HFF-Myc (cell line): Measurements from ENCODE around the gene LRMDA.

ENCODE experiments used
- DNase-seq: peaks from one replicate; pipeline ENCODE4 v3.0.0-alpha.2; 2011; ENCODE audit warnings: low read depth; ENCODE audit errors: extremely low read depth
- H3K4me3 ChIP-seq: replicated peaks from 2 replicates; pipeline ENCODE4 v1.5.1; 2011; ENCODE audit warnings: low read depth, mild to moderate bottlenecking, control low read depth, low read length
- TF ChIP-seq, protein P1 (sequence below): IDR thresholded peaks from 2 replicates; pipeline ENCODE4 v1.5.1; 2012; ENCODE audit warnings: mild to moderate bottlenecking, low read depth, low read length, control low read depth; ENCODE audit errors: missing control alignments

The LRMDA gene

DNA sequence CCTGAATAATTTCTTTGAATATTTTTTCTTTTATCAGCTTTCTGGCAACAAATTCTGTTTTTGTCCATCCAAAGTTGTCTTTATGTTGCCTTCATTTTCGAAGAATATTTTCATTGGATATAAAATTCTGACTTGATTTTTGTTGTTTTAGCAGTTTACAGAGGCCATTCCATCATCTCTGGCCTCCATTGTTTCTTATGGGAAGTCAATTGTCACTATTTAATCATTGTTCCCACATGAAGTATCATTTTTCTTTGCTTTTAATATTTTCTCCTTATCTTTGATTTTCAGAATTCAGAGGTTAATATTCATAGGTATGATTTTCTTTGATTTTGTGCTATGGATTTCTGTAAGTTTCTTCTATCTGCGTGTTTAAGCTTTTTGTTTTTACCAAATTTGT lies 512.6 kb downstream of the LRMDA start:
- TF ChIP-seq, protein P1, sequence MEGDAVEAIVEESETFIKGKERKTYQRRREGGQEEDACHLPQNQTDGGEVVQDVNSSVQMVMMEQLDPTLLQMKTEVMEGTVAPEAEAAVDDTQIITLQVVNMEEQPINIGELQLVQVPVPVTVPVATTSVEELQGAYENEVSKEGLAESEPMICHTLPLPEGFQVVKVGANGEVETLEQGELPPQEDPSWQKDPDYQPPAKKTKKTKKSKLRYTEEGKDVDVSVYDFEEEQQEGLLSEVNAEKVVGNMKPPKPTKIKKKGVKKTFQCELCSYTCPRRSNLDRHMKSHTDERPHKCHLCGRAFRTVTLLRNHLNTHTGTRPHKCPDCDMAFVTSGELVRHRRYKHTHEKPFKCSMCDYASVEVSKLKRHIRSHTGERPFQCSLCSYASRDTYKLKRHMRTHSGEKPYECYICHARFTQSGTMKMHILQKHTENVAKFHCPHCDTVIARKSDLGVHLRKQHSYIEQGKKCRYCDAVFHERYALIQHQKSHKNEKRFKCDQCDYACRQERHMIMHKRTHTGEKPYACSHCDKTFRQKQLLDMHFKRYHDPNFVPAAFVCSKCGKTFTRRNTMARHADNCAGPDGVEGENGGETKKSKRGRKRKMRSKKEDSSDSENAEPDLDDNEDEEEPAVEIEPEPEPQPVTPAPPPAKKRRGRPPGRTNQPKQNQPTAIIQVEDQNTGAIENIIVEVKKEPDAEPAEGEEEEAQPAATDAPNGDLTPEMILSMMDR: no peak
- DNase-seq: no peak
- no peak overlapping the region for H3K4me3 ChIP-seq

DNA sequence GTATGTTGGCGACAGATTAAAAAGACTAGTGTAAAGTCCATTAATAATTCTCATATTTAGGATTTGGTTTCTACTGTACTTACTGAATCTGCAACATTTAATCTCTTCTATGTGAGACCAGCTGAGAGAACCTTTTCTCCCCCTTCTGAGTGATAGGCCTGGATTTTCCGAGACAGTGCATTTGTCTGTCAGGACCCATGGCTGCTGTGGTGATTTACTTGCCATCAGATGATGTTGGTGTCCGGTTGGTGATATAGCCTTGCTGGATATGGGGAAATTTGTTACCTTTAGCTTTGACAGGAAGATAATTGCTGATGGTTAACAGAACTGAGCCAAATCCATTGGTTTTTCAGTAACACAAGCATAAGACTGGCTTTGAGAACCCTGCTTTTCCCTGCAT lies 517.2 kb downstream of the LRMDA start:
- no peak for DNase-seq
- TF ChIP-seq, protein P1: no peak
- no peak overlapping the region for H3K4me3 ChIP-seq

GRCh38 chr10:75950307-75950706 lies 518.9 kb downstream of the LRMDA start:
- TF ChIP-seq, protein P1: no peak
- DNase-seq: no peak
- H3K4me3 ChIP-seq: no peak overlapping the region

DNA sequence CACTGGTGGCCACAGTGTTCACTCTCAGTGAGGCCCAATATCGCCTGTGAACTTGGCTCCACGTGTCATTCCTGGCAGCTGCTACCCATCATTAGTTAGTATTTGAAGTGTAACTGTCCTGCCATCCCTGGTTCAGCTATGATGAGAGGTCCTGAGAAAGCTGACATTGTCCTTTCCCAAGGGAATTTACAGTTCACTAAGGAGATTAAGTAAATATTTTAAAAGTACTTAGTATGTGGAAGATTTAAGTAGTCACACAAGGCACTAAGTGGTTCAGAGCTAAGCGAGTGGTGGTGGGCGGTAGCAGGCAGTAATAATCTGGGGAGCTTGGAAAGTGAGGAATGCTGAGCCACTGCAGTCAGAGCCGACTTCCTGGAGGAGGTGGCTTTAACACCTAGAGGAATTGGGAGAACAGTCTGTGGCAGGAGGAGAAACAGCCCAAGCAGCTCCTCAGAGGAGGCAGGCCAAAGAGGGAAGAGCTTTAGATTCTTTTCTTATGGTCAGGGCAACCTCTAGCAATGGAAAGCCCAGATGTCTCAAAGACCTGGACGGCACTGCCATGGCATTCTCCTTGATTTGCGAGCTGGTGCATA lies 519.7 kb downstream of the LRMDA start:
- TF ChIP-seq, protein P1: no peak
- no peak overlapping the region for H3K4me3 ChIP-seq
- DNase-seq: no peak

DNA sequence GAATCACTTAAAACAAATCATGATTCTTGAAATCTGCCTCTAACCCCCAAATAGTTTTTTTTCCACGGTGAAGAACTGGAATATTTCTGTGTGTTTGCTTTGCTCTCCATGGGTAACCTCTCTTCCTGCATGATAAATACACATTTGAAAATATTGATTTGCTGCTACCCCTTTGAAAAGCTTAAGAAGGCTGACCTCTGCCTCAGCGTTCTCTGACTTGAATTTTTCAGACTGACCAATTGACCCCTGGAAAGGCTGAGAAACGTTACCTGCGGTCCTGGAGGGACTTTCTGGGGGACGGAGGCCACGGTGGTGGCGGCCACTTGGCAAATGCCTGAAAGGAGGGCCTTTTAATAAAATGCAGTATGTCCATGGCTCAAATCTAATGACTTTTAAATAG lies 520.2 kb downstream of the LRMDA start:
- TF ChIP-seq, protein P1: no peak
- no peak overlapping the region for H3K4me3 ChIP-seq
- DNase-seq: no peak

DNA sequence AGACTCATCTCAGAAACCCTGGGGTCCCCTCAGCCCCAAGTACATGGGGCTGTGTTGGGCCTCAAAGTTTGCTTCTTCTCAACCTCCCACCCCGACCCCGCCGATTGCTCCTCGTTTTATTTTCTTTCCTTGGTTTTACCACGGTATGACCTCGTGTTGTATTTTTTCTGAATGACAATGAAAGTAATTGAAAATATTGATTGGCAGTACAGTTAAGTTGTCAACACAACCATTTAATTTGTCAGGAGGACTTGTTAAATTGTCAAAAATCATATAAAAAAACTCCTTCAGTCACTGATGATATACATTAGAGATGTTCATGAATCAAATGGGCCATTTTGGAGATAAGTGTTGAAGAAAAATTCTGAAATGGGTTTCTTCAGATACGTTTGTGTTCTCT lies 520.7 kb downstream of the LRMDA start:
- no peak overlapping the region for H3K4me3 ChIP-seq
- DNase-seq: no peak
- TF ChIP-seq, protein P1: no peak

DNA sequence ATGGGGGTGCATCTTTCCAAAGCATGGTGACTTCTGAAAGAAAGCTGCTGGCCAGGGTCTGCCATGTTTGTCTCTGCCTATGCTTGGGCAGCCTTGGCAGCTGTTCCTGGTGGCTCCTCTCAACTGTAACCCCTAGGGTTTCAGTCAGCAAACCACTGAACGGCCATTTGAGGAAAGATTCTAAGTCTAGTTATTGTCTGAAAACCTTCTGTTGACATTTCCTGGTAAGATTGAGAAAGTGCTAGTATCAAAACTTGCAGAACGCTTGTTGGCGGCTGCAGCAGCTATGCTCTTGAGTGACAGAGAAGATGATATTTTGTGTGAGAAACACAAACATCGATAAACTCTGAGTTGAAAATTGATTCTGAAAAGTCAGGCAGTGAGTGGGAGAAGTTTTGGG lies 523.1 kb downstream of the LRMDA start:
- TF ChIP-seq, protein P1: no peak
- no peak overlapping the region for H3K4me3 ChIP-seq
- DNase-seq: no peak
